ENCODE data around the gene GTF2F2.

- TF ChIP-seq, protein P1, sequence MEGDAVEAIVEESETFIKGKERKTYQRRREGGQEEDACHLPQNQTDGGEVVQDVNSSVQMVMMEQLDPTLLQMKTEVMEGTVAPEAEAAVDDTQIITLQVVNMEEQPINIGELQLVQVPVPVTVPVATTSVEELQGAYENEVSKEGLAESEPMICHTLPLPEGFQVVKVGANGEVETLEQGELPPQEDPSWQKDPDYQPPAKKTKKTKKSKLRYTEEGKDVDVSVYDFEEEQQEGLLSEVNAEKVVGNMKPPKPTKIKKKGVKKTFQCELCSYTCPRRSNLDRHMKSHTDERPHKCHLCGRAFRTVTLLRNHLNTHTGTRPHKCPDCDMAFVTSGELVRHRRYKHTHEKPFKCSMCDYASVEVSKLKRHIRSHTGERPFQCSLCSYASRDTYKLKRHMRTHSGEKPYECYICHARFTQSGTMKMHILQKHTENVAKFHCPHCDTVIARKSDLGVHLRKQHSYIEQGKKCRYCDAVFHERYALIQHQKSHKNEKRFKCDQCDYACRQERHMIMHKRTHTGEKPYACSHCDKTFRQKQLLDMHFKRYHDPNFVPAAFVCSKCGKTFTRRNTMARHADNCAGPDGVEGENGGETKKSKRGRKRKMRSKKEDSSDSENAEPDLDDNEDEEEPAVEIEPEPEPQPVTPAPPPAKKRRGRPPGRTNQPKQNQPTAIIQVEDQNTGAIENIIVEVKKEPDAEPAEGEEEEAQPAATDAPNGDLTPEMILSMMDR (IDR thresholded peaks at IDR 0.05; ENCODE audit: low read depth, low read length): no peak
- no peak for TF ChIP-seq EZH2phosphoT487 (IDR thresholded peaks at IDR 0.05; ENCODE audit: low read depth)
Measured at GRCh38 chr13:45225370-45225769, 105.1 kb downstream of the GTF2F2 start.
